ENCODE data around the gene ATP6V1B1. TPM values are rescaled to one million over a fixed set of nuclear protein-coding genes. Genes with fewer than 3 reads are reported as not detected.

Gene ATP6V1B1
- total and polyA plus RNA-seq, 9 of the 15 experiments (the other 6 are each of a cell fraction or from before 2014, with no cell fraction given): not detected

- Histone ChIP-seq H3K4me2 (ENCODE audit: insufficient read depth, low read length) (peak overlapping the region; percentile 79; the same call in 1 of the 2 replicates), H3K79me2 (ENCODE audit: control insufficient read depth, insufficient read depth, low read length) (no peaks in the 10 kb centered on the region), H3K36me3 (ENCODE audit: control insufficient read depth, insufficient read depth, low read length) (no peaks in the 10 kb centered on the region), H3K4me1 (replicated peaks in 1 of 2; ENCODE audit: control insufficient read depth in 2 of 2, insufficient read depth in 2 of 2, low read length in 2 of 2) (peaks cover 2 to 11% of the 10 kb centered on the region in 2 experiments; a peak in 3 of 5 replicates), H3K27me3 (ENCODE audit: control insufficient read depth in 2 of 2, insufficient read depth in 2 of 2, low read length in 2 of 2) (peaks cover 3 to 15% of the 10 kb centered on the region in 2 experiments; a peak in 2 of 5 replicates), H3K27ac (ENCODE audit: extremely low read depth, low read depth, low read length) (no peak overlapping the region), H4K20me1 (replicated peaks; ENCODE audit: control insufficient read depth, insufficient read depth, low read length) (no peaks in the 10 kb centered on the region), H3K4me3 (no peak overlapping the region), H3K9me1 (ENCODE audit: control insufficient read depth, insufficient read depth, low read length) (no peaks in the 10 kb centered on the region), H2AFZ (ENCODE audit: low read depth, low read length) (peak overlapping the region; percentile 89), H3K9me3 (replicated peaks; ENCODE audit: control insufficient read depth, insufficient read depth, low read depth, low read length) (no peaks in the 10 kb centered on the region), H3K9ac (ENCODE audit: insufficient read depth in 1 of 2, low read depth in 2 of 2, low read length in 2 of 2) (no peak overlapping the region)
- whole genome bisulfite sequencing (ENCODE audit: insufficient coverage, low coverage, missing lambda C conversion rate): 37% methylated on average over 11 of the region's 11 CpGs
- in situ Hi-C loops (cut with MboI) (loop anchor here (5.0 to 10.0 kb wide), 4 partner anchors 82 to 634 kb away; partner anchors contain the start of gene FIGLA), intact Hi-C loops (cut with micrococcal nuclease) (loop anchor here (10.0 kb wide), 1 partner anchor 644 kb away; the partner anchor contains the start of gene FAM136A)
- FAIRE-seq (no peak), ATAC-seq (no peak), DNase-seq (ENCODE audit: extremely low read depth in 1 of 4, low spot score in 3 of 4) (no peak)
- POLR2A ChIA-PET: interaction anchor here (1.5 kb wide), 1 partner anchor 15 kb away, joined by 5 read pairs; no protein-coding TSS in a partner anchor
- CTCF ChIA-PET (ENCODE audit: low intra/inter-chr PET ratio): interaction anchor here (0.8 to 4.2 kb wide), 7 partner anchors 28 to 633 kb away, joined by 3 to 48 read pairs (median 5); no protein-coding TSS in a partner anchor
- BruUV-seq (replicated peaks): no TSS peak
- TF ChIP-seq ZNF347 (CRISPR knock-in tag; IDR thresholded peaks at IDR 0.05; ENCODE audit: low read depth): no peak
- TF ChIP-seq PHF8 (IDR thresholded peaks at IDR 0.05; ENCODE audit: borderline replicate concordance, low read length): no peak
- no peak for TF ChIP-seq HOMEZ (CRISPR knock-in tag; IDR thresholded peaks at IDR 0.05)
- TF ChIP-seq RBM14 (IDR thresholded peaks at IDR 0.05; ENCODE audit: borderline replicate concordance, insufficient read depth, low read depth, low read length): no peak
- no peak for TF ChIP-seq EWSR1 (IDR thresholded peaks at IDR 0.05; ENCODE audit: borderline replicate concordance, low read depth, partially characterized antibody)
- TF ChIP-seq JUN (IDR thresholded peaks at IDR 0.05; ENCODE audit: borderline replicate concordance, low read depth, low read length): no peak
- TF ChIP-seq JUN (CRISPR knock-in tag; IDR thresholded peaks at IDR 0.05; ENCODE audit: borderline replicate concordance): no peak
- no peak for TF ChIP-seq ZBTB9 (CRISPR knock-in tag; IDR thresholded peaks at IDR 0.05)
- TF ChIP-seq ZNF655 (CRISPR knock-in tag; IDR thresholded peaks at IDR 0.05): no peak
- TF ChIP-seq HNRNPUL1 (IDR thresholded peaks at IDR 0.05; ENCODE audit: low read length): no peak
- TF ChIP-seq ZNF239 (CRISPR knock-in tag; IDR thresholded peaks at IDR 0.05): no peak
- TF ChIP-seq ZNF780A (CRISPR knock-in tag; IDR thresholded peaks at IDR 0.05): no peak
- no peak for TF ChIP-seq THAP7 (CRISPR knock-in tag; IDR thresholded peaks at IDR 0.05)
- no peak for TF ChIP-seq BCL6 (CRISPR knock-in tag; IDR thresholded peaks at IDR 0.05)
- TF ChIP-seq HMGXB4 (CRISPR knock-in tag; IDR thresholded peaks at IDR 0.05): no peak
- TF ChIP-seq POLR2AphosphoS2 (IDR thresholded peaks at IDR 0.05; ENCODE audit: low read length): no peak
Measured at GRCh38 chr2:70949086-70949485, 13.4 kb downstream of the ATP6V1B1 start.
